K562 (cell line): ENCODE results near the gene DOCK3. TPM values are rescaled to one million over a fixed set of nuclear protein-coding genes. Genes with fewer than 3 reads are reported as not detected.

Source experiments
- ATAC-seq: fragments of 200-7000 bp; cut with Tn5 transposase; 3 replicates; pipeline ENCODE4 v1.9.1; 2020; ENCODE audit warnings: moderate library complexity
- BruUV-seq: library from RNA; stranded (reverse); fragments of 400-500 nt; replicated peaks from 2 replicates; lab custom pipeline; 2021; lab: Mats Ljungman, UMichigan
- CTCF ChIA-PET: fragments of 300-600 bp; formaldehyde crosslinking; extraction: SDS; loops from one replicate; lab custom pipeline; 2021; ENCODE audit warnings: low intra/inter-chr PET ratio; lab: Yijun Ruan, JAX
- POLR2A ChIA-PET: fragments of 300-600, 350-650 bp; sonication (Branson Sonifier 250); formaldehyde crosslinking; extraction: SDS; loops from one replicate; lab custom pipeline; 2021; ENCODE audit warnings: antibody characterized with exemption, inconsistent platforms; lab: Yijun Ruan, JAX
- DNase-seq, 4 experiments: peaks; one replicate each; pipeline versions ENCODE4 v3.0.0 to v3.0.0-alpha.2; 2011 to 2018; ENCODE audit warnings: low spot score in 3 of 4, mixed read lengths in 3 of 4; ENCODE audit errors: extremely low read depth in 1 of 4
- FAIRE-seq: peaks from 2 replicates; lab custom pipeline; 2011; peaks lifted over from hg19 to GRCh38; lab: Jason Lieb, UNC
- H2AFZ ChIP-seq: 2 replicates; pipeline ENCODE4 v1.6.0; 2011; ENCODE audit warnings: low read depth, low read length, control low read depth, inconsistent platforms
- H3K27ac ChIP-seq: fragments of 200-600 bp; 3 replicates; pipeline ENCODE4 v1.8.0; 2011; ENCODE audit warnings: low read depth, mild to moderate bottlenecking, control low read depth, inconsistent platforms, low read length, moderate library complexity, mixed read lengths; ENCODE audit errors: extremely low read depth
- H3K27me3 ChIP-seq, 2 experiments: fragments of 300-600 bp in 1 of 2; 2 replicates in 1 of 2; 3 replicates in 1 of 2; pipeline versions ENCODE4 v1.6.0 to v1.8.0; 2011; ENCODE audit warnings: inconsistent platforms in 2 of 2, low read length in 2 of 2, mild to moderate bottlenecking in 1 of 2, mixed read lengths in 1 of 2, moderate library complexity in 1 of 2; ENCODE audit not compliant: control insufficient read depth in 2 of 2, insufficient read depth in 2 of 2
- H3K36me3 ChIP-seq: fragments of 300-600 bp; 3 replicates; pipeline ENCODE4 v1.8.0; 2011; ENCODE audit warnings: mild to moderate bottlenecking, low read length, inconsistent platforms; ENCODE audit not compliant: control insufficient read depth, insufficient read depth
- H3K4me1 ChIP-seq, 2 experiments: fragments of 200-600 bp in 1 of 2; replicated peaks in 1 of 2; 2 replicates in 1 of 2; 3 replicates in 1 of 2; pipeline versions ENCODE4 v1.5.1 to v1.8.0; 2011; ENCODE audit warnings: inconsistent platforms in 2 of 2, low read length in 2 of 2, mild to moderate bottlenecking in 1 of 2, mixed read lengths in 1 of 2, moderate library complexity in 1 of 2; ENCODE audit not compliant: control insufficient read depth in 2 of 2, insufficient read depth in 2 of 2
- H3K4me2 ChIP-seq: 2 replicates; pipeline ENCODE4 v1.6.1; 2011; ENCODE audit warnings: low read length, control low read depth, inconsistent platforms, mixed read lengths; ENCODE audit not compliant: insufficient read depth
- H3K4me3 ChIP-seq: fragments of 200-600 bp; sonication (generic), shearing (Covaris generic); 2 replicates; pipeline ENCODE4 v1.5.1; 2016; ENCODE audit warnings: control low read depth, inconsistent platforms
- H3K79me2 ChIP-seq: fragments of 200-600 bp; 3 replicates; pipeline ENCODE4 v1.8.0; 2011; ENCODE audit warnings: low read length, inconsistent platforms; ENCODE audit not compliant: control insufficient read depth, insufficient read depth
- H3K9ac ChIP-seq, 2 experiments: 2 replicates each; pipeline versions ENCODE4 v1.6.0 to v1.6.1; 2011; ENCODE audit warnings: low read depth in 2 of 2, low read length in 2 of 2, control low read depth in 1 of 2, inconsistent platforms in 1 of 2, mild to moderate bottlenecking in 1 of 2, mixed read lengths in 1 of 2; ENCODE audit not compliant: insufficient read depth in 1 of 2
- H3K9me1 ChIP-seq: one replicate; pipeline ENCODE4 v1.6.0; 2011; ENCODE audit warnings: inconsistent platforms, mild to moderate bottlenecking, low read length, moderate library complexity; ENCODE audit not compliant: control insufficient read depth, insufficient read depth
- H3K9me3 ChIP-seq: replicated peaks from 2 replicates; pipeline ENCODE4 v1.5.1; 2011; ENCODE audit warnings: low read depth, low read length, inconsistent platforms; ENCODE audit not compliant: control insufficient read depth, insufficient read depth
- H4K20me1 ChIP-seq: replicated peaks from 2 replicates; pipeline ENCODE4 v1.6.1; 2011; ENCODE audit warnings: low read length, inconsistent platforms, mixed read lengths; ENCODE audit not compliant: control insufficient read depth, insufficient read depth
- ARHGAP35 ChIP-seq: fragments of 450-650 bp; IDR thresholded peaks from 2 replicates; pipeline ENCODE4 v1.6.1; 2018; ENCODE audit not compliant: partially characterized antibody
- CCAR2 ChIP-seq: fragments of 200-400 bp; formaldehyde crosslinking; IDR thresholded peaks from 2 replicates; pipeline ENCODE4 v1.6.1; 2017; ENCODE audit warnings: mild to moderate bottlenecking, low read depth, low read length
- CEBPB ChIP-seq: fragments of 450-650 bp; IDR thresholded peaks from 2 replicates; pipeline ENCODE4 v1.6.1; 2016; ENCODE audit warnings: missing genetic modification characterization, missing compliant biosample characterization
- NFXL1 ChIP-seq: fragments of 450-650 bp; formaldehyde crosslinking; IDR thresholded peaks from 2 replicates; pipeline ENCODE4 v1.4.0; 2021; ENCODE audit warnings: mild to moderate bottlenecking
- SMC3 ChIP-seq: conservative IDR thresholded peaks from 2 replicates; pipeline ENCODE4 v1.6.1; 2011; ENCODE audit warnings: low read depth, low read length, improper control_type of control experiment; ENCODE audit not compliant: insufficient read depth
- TCFL5 ChIP-seq: fragments of 250-450 bp; sonication (Bioruptor Pico); conservative IDR thresholded peaks from 2 replicates; pipeline ENCODE4 v1.6.1; 2021; ENCODE audit warnings: mild to moderate bottlenecking, moderate library complexity, matching md5 sums
- ZEB2 ChIP-seq: fragments of 450-650 bp; IDR thresholded peaks from 2 replicates; pipeline ENCODE4 v1.6.1; 2016
- ZNF699 ChIP-seq: fragments of 250-450 bp; sonication (Bioruptor Pico); IDR thresholded peaks from 2 replicates; pipeline ENCODE4 v1.8.0; 2021; ENCODE audit warnings: mild to moderate bottlenecking, moderate library complexity; ENCODE audit not compliant: insufficient replicate concordance
- WGBS: fragments of 100-300 bp; shearing (Covaris generic); methylation state at CpG from one replicate; pipeline ENCODE4 v1.1.6; 2016; ENCODE audit warnings: low coverage, mixed read lengths; ENCODE audit not compliant: insufficient coverage; ENCODE audit errors: missing lambda C conversion rate; 5-methylcytosine and 5-hydroxymethylcytosine counted together
- in situ Hi-C: fragments of 300-500 bp; cut with MboI; formaldehyde crosslinking; loops from 4 replicates; pipeline ENCODE4 v1.15.0; 2018; ENCODE audit warnings: inconsistent platforms, mixed read lengths
- intact Hi-C: fragments of 100-400 bp; cut with micrococcal nuclease; formaldehyde crosslinking; loops from 2 replicates; pipeline ENCODE4 v1.14.2; 2022
- polyA plus RNA-seq, 8 experiments: library from polyadenylated mRNA; depleted of rRNA in 4 of 8; stranded (reverse) in 5 of 8; unstranded in 3 of 8; fragments of >200 nt; fragmentation: Nextera tagmentation in 2 of 8; fragmentation: Illumina TruSeq in 1 of 8; extraction: Ambion mirVana in 2 of 8; extraction: Trizol in 1 of 8; gene quantifications; 2 replicates each; pipeline versions ENCODE4 v1.2.1 to v1.2.3, GENCODE V29; 2011 to 2014; ENCODE audit warnings: inconsistent platforms in 1 of 8, missing spikeins in 1 of 8
- total RNA-seq, 7 experiments: library from RNA; depleted of rRNA in 6 of 7; stranded (reverse); fragments of >200 nt in 6 of 7; fragmentation: Illumina TruSeq in 2 of 7; extraction: Trizol in 2 of 7; gene quantifications; 2 replicates each; pipeline versions ENCODE4 v1.2.1 to v1.2.3, GENCODE V29; 2011 to 2021; ENCODE audit warnings: low replicate concordance in 1 of 7
- TF ChIP-seq, protein P1 (sequence below): fragments of 250-450 bp; sonication (Bioruptor Pico); IDR thresholded peaks from 2 replicates; pipeline ENCODE4 v1.5.0; 2021
- TF ChIP-seq, protein P2 (sequence below): fragments of 450-650 bp; formaldehyde crosslinking; IDR thresholded peaks from 2 replicates; pipeline ENCODE4 v1.4.0; 2020; ENCODE audit warnings: mild to moderate bottlenecking

The DOCK3 gene
- total and polyA plus RNA-seq, 9 of the 15 experiments (the other 6 are each of a cell fraction or from before 2014, with no cell fraction given) = under 0.01 to 0.03 (median 0.01) TPM; not detected in 4

DNA sequence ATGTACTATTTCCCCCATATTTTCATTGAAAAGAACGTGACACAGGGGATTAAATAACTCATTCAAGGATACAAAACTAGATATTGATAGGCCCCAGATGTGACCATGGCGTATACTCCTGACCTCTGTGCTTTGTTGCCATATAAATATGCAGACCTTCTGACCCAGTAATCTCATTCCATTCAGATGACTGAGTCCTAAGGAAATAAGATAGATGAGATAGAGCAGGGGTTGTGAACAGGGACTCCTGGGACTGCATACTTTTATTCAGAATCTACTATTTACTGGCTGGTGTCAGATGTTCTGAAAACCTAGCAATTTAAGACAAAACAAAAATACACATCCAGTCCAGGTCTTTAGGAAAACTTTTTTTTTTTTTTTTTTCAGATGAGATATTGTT is 571.1 kb downstream of the DOCK3 start:
- no peak for FAIRE-seq
- POLR2A ChIA-PET = no interaction called here
- 0% methylated on average over 2 of the region's 2 CpGs for WGBS

More for the DNA sequence above, 571.1 kb downstream of the DOCK3 start:
- H4K20me1 ChIP-seq = no peaks in the 10 kb centered on the region
- BruUV-seq = no TSS peak
- no peak overlapping the region for H2AFZ ChIP-seq
- no peak overlapping the region for H3K27ac ChIP-seq
- no peak for TF ChIP-seq NFXL1
- no peak for TF ChIP-seq ZEB2
- TF ChIP-seq, protein P1, sequence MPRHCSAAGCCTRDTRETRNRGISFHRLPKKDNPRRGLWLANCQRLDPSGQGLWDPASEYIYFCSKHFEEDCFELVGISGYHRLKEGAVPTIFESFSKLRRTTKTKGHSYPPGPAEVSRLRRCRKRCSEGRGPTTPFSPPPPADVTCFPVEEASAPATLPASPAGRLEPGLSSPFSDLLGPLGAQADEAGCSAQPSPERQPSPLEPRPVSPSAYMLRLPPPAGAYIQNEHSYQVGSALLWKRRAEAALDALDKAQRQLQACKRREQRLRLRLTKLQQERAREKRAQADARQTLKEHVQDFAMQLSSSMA (CRISPR knock-in tag) = no peak
- TF ChIP-seq TCFL5 (CRISPR knock-in tag) = no peak
- TF ChIP-seq CEBPB (tag) = no peak
- TF ChIP-seq, protein P2, sequence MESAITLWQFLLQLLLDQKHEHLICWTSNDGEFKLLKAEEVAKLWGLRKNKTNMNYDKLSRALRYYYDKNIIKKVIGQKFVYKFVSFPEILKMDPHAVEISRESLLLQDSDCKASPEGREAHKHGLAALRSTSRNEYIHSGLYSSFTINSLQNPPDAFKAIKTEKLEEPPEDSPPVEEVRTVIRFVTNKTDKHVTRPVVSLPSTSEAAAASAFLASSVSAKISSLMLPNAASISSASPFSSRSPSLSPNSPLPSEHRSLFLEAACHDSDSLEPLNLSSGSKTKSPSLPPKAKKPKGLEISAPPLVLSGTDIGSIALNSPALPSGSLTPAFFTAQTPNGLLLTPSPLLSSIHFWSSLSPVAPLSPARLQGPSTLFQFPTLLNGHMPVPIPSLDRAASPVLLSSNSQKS = no peak
- no peak for TF ChIP-seq CCAR2
- no peak for TF ChIP-seq ZNF699 (CRISPR knock-in tag)
- no peak for TF ChIP-seq SMC3
- TF ChIP-seq ARHGAP35 = no peak
- no peaks in the 10 kb centered on the region for H3K79me2 ChIP-seq
- no peaks in the 10 kb centered on the region for H3K36me3 ChIP-seq
- H3K9me1 ChIP-seq = no peaks in the 10 kb centered on the region
- no peak overlapping the region for H3K4me3 ChIP-seq
- no peaks in the 10 kb centered on the region for H3K4me1 ChIP-seq
- CTCF ChIA-PET = no interaction called here
- ATAC-seq (no peak), DNase-seq (no peak)
- no peak overlapping the region for H3K9ac ChIP-seq
- no peaks in the 10 kb centered on the region for H3K9me3 ChIP-seq
- intact Hi-C loops (no loop called here), in situ Hi-C loops (no loop called here)
- no peak overlapping the region for H3K4me2 ChIP-seq
- H3K27me3 ChIP-seq = no peaks in the 10 kb centered on the region; a peak in 1 of 5 replicates
